NT2/D1 (cell line): Measurements from ENCODE around the gene C9orf153.

Experiments
- YY1 ChIP-seq: IDR thresholded peaks from 2 replicates; pipeline ENCODE4 v1.6.1; 2011; ENCODE audit not compliant: insufficient read length, insufficient read depth
- ZNF274 ChIP-seq: IDR thresholded peaks from 2 replicates; pipeline ENCODE4 v1.6.1; 2011; ENCODE audit warnings: mild to moderate bottlenecking, low read depth, low read length

DNA sequence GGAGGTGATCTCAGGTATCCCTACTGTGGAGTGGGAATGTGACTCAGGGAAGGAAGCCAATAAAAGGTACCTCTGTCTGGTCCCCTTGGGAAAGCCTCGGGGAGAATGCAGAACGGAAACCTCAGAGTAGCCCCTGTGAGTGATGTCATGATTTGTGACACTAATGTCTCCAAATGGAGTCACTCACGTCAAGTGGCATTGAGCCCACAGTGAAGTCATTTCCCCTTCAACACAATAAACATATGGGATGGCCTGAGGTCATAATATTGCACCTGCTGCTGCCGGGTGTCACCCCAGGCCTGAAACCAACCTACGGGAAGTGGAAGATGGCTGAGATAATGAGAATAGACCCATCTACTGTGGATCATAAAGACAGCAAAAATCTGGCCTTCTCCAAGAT is 84.2 kb downstream of the C9orf153 start:
- TF ChIP-seq ZNF274 (no peak), YY1 (no peak)
